Large intestine (tissue), 3 donors: ENCODE data around the gene MSANTD7. TPM values are rescaled to one million over a fixed set of nuclear protein-coding genes. Genes with fewer than 3 reads are reported as not detected.
A peak's percentile ranks its signal among the peaks of the same experiment; 100 is the strongest.

ENCODE experiments used
- DNase-seq, 2 donors: peaks; one replicate each; pipeline versions ENCODE4 v3.0.0 to v3.0.0-alpha.2; 2013
- H3K27ac ChIP-seq: one replicate; pipeline ENCODE4 v1.5.1; 2013; ENCODE audit warnings: low read length
- H3K27me3 ChIP-seq: 2 replicates; pipeline ENCODE4 v1.6.1; 2013; ENCODE audit warnings: low read length; ENCODE audit not compliant: control insufficient read depth, insufficient read depth
- H3K36me3 ChIP-seq: 2 replicates; pipeline ENCODE4 v1.6.1; 2013; ENCODE audit warnings: low read length; ENCODE audit not compliant: control insufficient read depth, insufficient read depth
- H3K4me1 ChIP-seq: one replicate; pipeline ENCODE4 v1.6.1; 2013; ENCODE audit warnings: low read length; ENCODE audit not compliant: control insufficient read depth, insufficient read depth
- H3K4me3 ChIP-seq: one replicate; pipeline ENCODE4 v1.5.1; 2013; ENCODE audit warnings: low read length
- H3K9me3 ChIP-seq: one replicate; pipeline ENCODE4 v1.6.1; 2013; ENCODE audit warnings: mild to moderate bottlenecking, low read depth, low read length, moderate library complexity; ENCODE audit not compliant: control insufficient read depth
- WGBS: methylation state at CpG from one replicate; pipeline ENCODE4 v1.1.5; 2013; ENCODE audit warnings: low lambda C conversion rate; ENCODE audit not compliant: insufficient coverage; 5-methylcytosine and 5-hydroxymethylcytosine counted together
- polyA plus RNA-seq: library from polyadenylated mRNA; unstranded; fragments of 120-200 nt; gene quantifications from one replicate; pipeline ENCODE4 v1.2.1, GENCODE V29; 2013

MSANTD7 gene
- polyA plus RNA-seq, 1 donor, result 13.9 TPM

GRCh38 chr10:14880229-14880628 is 42.1 kb downstream of the MSANTD7 start:
- no peak for DNase-seq
- peaks cover 11% of the 10 kb centered on the region for H3K4me1 ChIP-seq
- no peaks in the 10 kb centered on the region for H3K27me3 ChIP-seq
- H3K4me3 ChIP-seq, result peak overlapping the region; percentile 71
- no peaks in the 10 kb centered on the region for H3K9me3 ChIP-seq
- H3K27ac ChIP-seq, result no peak overlapping the region
- WGBS, result 0% methylated on average over 1 of the region's 7 CpGs
- H3K36me3 ChIP-seq, result peaks cover 2% of the 10 kb centered on the region

GRCh38 chr10:14884082-14884481 is 46.0 kb downstream of the MSANTD7 start:
- H3K4me3 ChIP-seq, result no peak overlapping the region
- DNase-seq, result no peak
- peaks cover 11% of the 10 kb centered on the region for H3K36me3 ChIP-seq
- H3K4me1 ChIP-seq, result peaks cover 4% of the 10 kb centered on the region
- WGBS, result 100% methylated on average over 3 of the region's 3 CpGs
- no peaks in the 10 kb centered on the region for H3K9me3 ChIP-seq
- no peak overlapping the region for H3K27ac ChIP-seq
- no peaks in the 10 kb centered on the region for H3K27me3 ChIP-seq

Other genes starting within 250 kb of the MSANTD7 start
- gene FAM107B, start 63.4 kb upstream of the MSANTD7 start, polyA plus RNA-seq, result 44.0 TPM
- gene CDNF, start 269 bp upstream of the MSANTD7 start, polyA plus RNA-seq, result 3.2 TPM
- 14.9 TPM for gene HSPA14, start within 50 bp of the MSANTD7 start, polyA plus RNA-seq
- 10.9 TPM for gene SUV39H2, start 40.6 kb downstream of the MSANTD7 start, polyA plus RNA-seq
- gene DCLRE1C, start 115.8 kb downstream of the MSANTD7 start, polyA plus RNA-seq, result 11.3 TPM
- gene MEIG1, start 121.1 kb downstream of the MSANTD7 start, polyA plus RNA-seq, result 0.33 TPM
- not detected for gene OLAH, start 205.6 kb downstream of the MSANTD7 start, polyA plus RNA-seq